H9 (cell line): Measurements from ENCODE around the gene ODAD4. TPM values are rescaled to one million over a fixed set of nuclear protein-coding genes. Genes with fewer than 3 reads are reported as not detected.

Source experiments
- DNase-seq: peaks from one replicate; pipeline ENCODE4 v3.0.0-alpha.2; 2017
- H2AFZ ChIP-seq: one replicate; pipeline ENCODE4 v1.6.1; 2013; ENCODE audit warnings: mild to moderate bottlenecking, low read length, control low read depth, moderate library complexity
- H2AK5ac ChIP-seq: 2 replicates; pipeline ENCODE4 v1.6.1; 2013; ENCODE audit warnings: low read length, control low read depth, mixed read lengths; ENCODE audit not compliant: insufficient read length
- H2BK120ac ChIP-seq: one replicate; pipeline ENCODE4 v1.6.1; 2013; ENCODE audit warnings: low read depth, mild to moderate bottlenecking, low read length, control low read depth, inconsistent platforms; ENCODE audit not compliant: poor library complexity, severe bottlenecking
- H2BK12ac ChIP-seq: 2 replicates; pipeline ENCODE4 v1.6.1; 2013; ENCODE audit warnings: low read length, control low read depth, mixed read lengths, low read depth; ENCODE audit not compliant: insufficient read length
- H2BK15ac ChIP-seq: 2 replicates; pipeline ENCODE4 v1.6.1; 2013; ENCODE audit warnings: low read depth, low read length, control low read depth
- H2BK20ac ChIP-seq: one replicate; pipeline ENCODE4 v1.6.1; 2013; ENCODE audit warnings: low read depth, mild to moderate bottlenecking, low read length, control low read depth, inconsistent platforms; ENCODE audit not compliant: poor library complexity, severe bottlenecking
- H2BK5ac ChIP-seq: 2 replicates; pipeline ENCODE4 v1.6.1; 2013; ENCODE audit warnings: low read length, control low read depth, mixed read lengths; ENCODE audit not compliant: insufficient read length
- H3K14ac ChIP-seq: 2 replicates; pipeline ENCODE4 v1.6.1; 2013; ENCODE audit warnings: low read length, control low read depth; ENCODE audit not compliant: insufficient read depth
- H3K18ac ChIP-seq: 2 replicates; pipeline ENCODE4 v1.6.1; 2013; ENCODE audit warnings: low read depth, mild to moderate bottlenecking, mixed read lengths, low read length, control low read depth; ENCODE audit not compliant: insufficient read length
- H3K23ac ChIP-seq: 2 replicates; pipeline ENCODE4 v1.6.1; 2013; ENCODE audit warnings: low read length, control low read depth, mixed read lengths, low read depth; ENCODE audit not compliant: insufficient read length
- H3K23me2 ChIP-seq: 2 replicates; pipeline ENCODE4 v1.6.1; 2013; ENCODE audit warnings: low read depth, mild to moderate bottlenecking, mixed read lengths, low read length, control low read depth; ENCODE audit not compliant: insufficient read length, poor library complexity, severe bottlenecking
- H3K27ac ChIP-seq: 2 replicates; pipeline ENCODE4 v1.5.1; 2013; ENCODE audit warnings: low read length, control low read depth, mixed read lengths, low read depth; ENCODE audit not compliant: insufficient read length
- H3K27me3 ChIP-seq: 2 replicates; pipeline ENCODE4 v1.6.1; 2013; ENCODE audit warnings: low read length, control low read depth, inconsistent platforms; ENCODE audit not compliant: insufficient read depth
- H3K4ac ChIP-seq: 2 replicates; pipeline ENCODE4 v1.6.1; 2013; ENCODE audit warnings: low read depth, mild to moderate bottlenecking, control low read depth, inconsistent platforms, low read length, moderate library complexity
- H3K4me1 ChIP-seq: 2 replicates; pipeline ENCODE4 v1.6.1; 2013; ENCODE audit warnings: low read length, control low read depth, inconsistent platforms; ENCODE audit not compliant: insufficient read depth
- H3K4me2 ChIP-seq: 2 replicates; pipeline ENCODE4 v1.6.1; 2013; ENCODE audit warnings: low read length, control low read depth, mixed read lengths; ENCODE audit not compliant: insufficient read length, insufficient read depth
- H3K56ac ChIP-seq: 2 replicates; pipeline ENCODE4 v1.6.1; 2013; ENCODE audit warnings: low read depth, mild to moderate bottlenecking, mixed read lengths, low read length, control low read depth; ENCODE audit not compliant: insufficient read length
- H3K79me1 ChIP-seq: 2 replicates; pipeline ENCODE4 v1.6.1; 2013; ENCODE audit warnings: low read depth, mild to moderate bottlenecking, moderate library complexity, low read length, control low read depth, inconsistent platforms; ENCODE audit not compliant: insufficient read depth, poor library complexity, severe bottlenecking
- H3K79me2 ChIP-seq: 2 replicates; pipeline ENCODE4 v1.6.1; 2013; ENCODE audit warnings: low read length, control low read depth, inconsistent platforms; ENCODE audit not compliant: insufficient read depth
- H3K9ac ChIP-seq: 2 replicates; pipeline ENCODE4 v1.6.1; 2013; ENCODE audit warnings: low read length, control low read depth, mixed read lengths; ENCODE audit not compliant: insufficient read length; ENCODE audit errors: extremely low read depth
- H3K9me3 ChIP-seq: one replicate; pipeline ENCODE4 v1.6.1; 2013; ENCODE audit warnings: low read depth, low read length, inconsistent platforms; ENCODE audit not compliant: control insufficient read depth
- H3T11ph ChIP-seq: one replicate; pipeline ENCODE4 v1.6.1; 2013; ENCODE audit warnings: mild to moderate bottlenecking, low read length, control low read depth, inconsistent platforms
- H4K20me1 ChIP-seq: one replicate; pipeline ENCODE4 v1.6.1; 2013; ENCODE audit not compliant: control insufficient read depth, insufficient read length, insufficient read depth
- H4K5ac ChIP-seq: 2 replicates; pipeline ENCODE4 v1.6.1; 2013; ENCODE audit warnings: low read depth, mild to moderate bottlenecking, mixed read lengths, low read length, control low read depth; ENCODE audit not compliant: insufficient read length
- H4K8ac ChIP-seq: replicated peaks from 2 replicates; pipeline ENCODE4 v1.6.1; 2013; ENCODE audit warnings: low read length, control low read depth, mixed read lengths, low read depth; ENCODE audit not compliant: insufficient read length
- H4K91ac ChIP-seq: 2 replicates; pipeline ENCODE4 v1.6.1; 2013; ENCODE audit warnings: low read depth, mild to moderate bottlenecking, moderate library complexity, mixed read lengths, low read length, control low read depth; ENCODE audit not compliant: insufficient read length
- H3K27ac Mint-ChIP-seq, 3 experiments: 2 replicates in 2 of 3; 3 replicates in 1 of 3; pipeline ENCODE4 v1.8.0; 2020 to 2021; ENCODE audit warnings: mixed read lengths in 3 of 3, mild to moderate bottlenecking in 1 of 3, moderate library complexity in 1 of 3
- H3K27me3 Mint-ChIP-seq: 2 replicates; pipeline ENCODE4 v1.8.0; 2021; ENCODE audit warnings: low read depth, mild to moderate bottlenecking, moderate library complexity, mixed read lengths
- H3K36me3 Mint-ChIP-seq, 3 experiments: 2 replicates in 2 of 3; 3 replicates in 1 of 3; pipeline ENCODE4 v1.8.0; 2020 to 2021; ENCODE audit warnings: low read depth in 3 of 3, mixed read lengths in 3 of 3; ENCODE audit not compliant: insufficient read depth in 1 of 3
- H3K4me1 Mint-ChIP-seq, 2 experiments: 2 replicates each; pipeline ENCODE4 v1.8.0; 2020; ENCODE audit warnings: mixed read lengths in 2 of 2
- H3K4me3 Mint-ChIP-seq, 2 experiments: 2 replicates in 1 of 2; 3 replicates in 1 of 2; pipeline ENCODE4 v1.8.0; 2020 to 2021; ENCODE audit warnings: mild to moderate bottlenecking in 2 of 2, mixed read lengths in 2 of 2, moderate library complexity in 1 of 2
- H3K9me3 Mint-ChIP-seq, 2 experiments: 2 replicates in 1 of 2; 3 replicates in 1 of 2; pipeline ENCODE4 v1.8.0; 2020; ENCODE audit warnings: mild to moderate bottlenecking in 2 of 2, mixed read lengths in 2 of 2, moderate library complexity in 1 of 2
- CTCF ChIP-seq: fragments of 200-600 bp; sonication (generic); conservative IDR thresholded peaks from 3 replicates; pipeline ENCODE4 v1.8.0; 2021; ENCODE audit warnings: antibody characterized with exemption, mild to moderate bottlenecking
- WGBS: extraction: QIAGEN DNeasy Blood & Tissue Kit; methylation state at CpG from one replicate; pipeline ENCODE4 v1.1.7; 2013; ENCODE audit warnings: missing lambda C conversion rate, low lambda C conversion rate, mixed read lengths; ENCODE audit not compliant: insufficient read length; ENCODE audit errors: extremely low coverage; 5-methylcytosine and 5-hydroxymethylcytosine counted together
- total RNA-seq: library from RNA; stranded (reverse); gene quantifications from 2 replicates; pipeline ENCODE4 v1.2.1, GENCODE V29; 2021

Gene ODAD4
- total RNA-seq, 1 experiment from 2014 or later = 2.1 TPM

DNA sequence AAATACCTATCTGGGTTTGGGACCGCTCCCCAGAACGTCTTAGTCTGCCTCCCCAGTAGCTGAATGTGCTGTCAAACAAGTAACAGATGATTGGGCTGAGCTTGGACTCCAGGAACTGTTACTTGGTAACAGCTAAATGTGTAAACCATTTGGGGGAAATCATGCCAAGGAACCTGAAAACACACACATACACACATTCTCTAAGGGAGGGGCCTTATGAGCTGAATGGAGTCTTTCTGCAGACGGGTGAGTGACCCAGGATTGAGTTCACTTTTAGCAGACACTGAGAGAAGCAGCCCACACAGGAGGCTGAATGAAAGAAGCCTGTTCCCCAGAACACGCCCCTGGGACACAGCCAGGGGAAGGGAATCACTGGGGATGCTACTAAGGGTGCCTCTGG lies 13.2 kb upstream of the ODAD4 start:
- Histone ChIP-seq H4K5ac (no peak overlapping the region), H3K79me2 (peaks cover 51% of the 10 kb centered on the region), H3T11ph (no peak overlapping the region), H3K9me3 (no peaks in the 10 kb centered on the region), H2BK12ac (no peak overlapping the region), H3K79me1 (peaks cover 10% of the 10 kb centered on the region), H4K91ac (no peak overlapping the region), H3K9ac (no peak overlapping the region), H2BK15ac (no peak overlapping the region), H2BK20ac (no peak overlapping the region), H3K56ac (no peak overlapping the region), H3K4me1 (peaks cover 8% of the 10 kb centered on the region; the same call in 1 of the 2 replicates), H2BK120ac (no peak overlapping the region), H3K4me2 (peak overlapping the region; percentile 81), H3K23me2 (peaks cover 11% of the 10 kb centered on the region), H3K27me3 (no peaks in the 10 kb centered on the region), H3K14ac (no peak overlapping the region), H2AK5ac (no peak overlapping the region), H3K18ac (no peak overlapping the region), H4K20me1 (peaks cover 11% of the 10 kb centered on the region), H4K8ac (no peak overlapping the region), H3K27ac (no peak overlapping the region), H2BK5ac (no peak overlapping the region), H3K23ac (no peak overlapping the region), H2AFZ (no peak overlapping the region), H3K4ac (no peak overlapping the region)
- no peak for DNase-seq
- no CpG with 5 or more reads among the region's 4 CpGs for WGBS
- no peak for TF ChIP-seq CTCF
- Mint-ChIP-seq H3K4me1 (peaks cover 43 to 50% of the 10 kb centered on the region in 2 experiments), H3K27me3 (no peaks in the 10 kb centered on the region), H3K27ac (peak overlapping the region in 2 of 3 experiments; percentile 65 to 76; a peak in 3 of 7 replicates), H3K36me3 (peaks cover 20 to 31% (median 27%) of the 10 kb centered on the region in 3 experiments; a peak in 6 of 7 replicates), H3K9me3 (no peaks in the 10 kb centered on the region), H3K4me3 (peak overlapping the region; percentile 88 to 90)
